GM18873 (cell line): Measurements from ENCODE around the gene POU2F2.

Experiments used
- ATAC-seq: cut with Tn5 transposase; IDR thresholded peaks from one replicate; pipeline ENCODE4 v1.9.1; 2021; ENCODE audit warnings: mild to moderate bottlenecking, moderate library complexity, moderate number of reproducible peaks; ENCODE audit not compliant: unreplicated experiment, low FRiP score

Gene POU2F2

GRCh38 chr19:42129399-42130253 lies 2.6 kb downstream of the POU2F2 start:
- peak; percentile 40 for ATAC-seq

- no peak for ATAC-seq
Measured at GRCh38 chr19:42126574-42126973, 5.7 kb downstream of the POU2F2 start.

GRCh38 chr19:42125536-42125935 lies 6.7 kb downstream of the POU2F2 start:
- ATAC-seq: no peak

- ATAC-seq: no peak
Measured at GRCh38 chr19:42124386-42124901, 7.8 kb downstream of the POU2F2 start.

- ATAC-seq: no peak
Measured at GRCh38 chr19:42123765-42124164, 8.5 kb downstream of the POU2F2 start.

GRCh38 chr19:42122691-42123607 lies 9.3 kb downstream of the POU2F2 start:
- ATAC-seq: no peak

- ATAC-seq: no peak
Measured at GRCh38 chr19:42121656-42122069, 10.6 kb downstream of the POU2F2 start.

- no peak for ATAC-seq
Measured at GRCh38 chr19:42121036-42121621, 11.1 kb downstream of the POU2F2 start.

GRCh38 chr19:42120276-42120980 lies 11.8 kb downstream of the POU2F2 start:
- no peak for ATAC-seq

- ATAC-seq: no peak
Measured at GRCh38 chr19:42117076-42117475, 15.2 kb downstream of the POU2F2 start.

GRCh38 chr19:42116308-42117075 lies 15.8 kb downstream of the POU2F2 start:
- no peak for ATAC-seq

- ATAC-seq: no peak
Measured at GRCh38 chr19:42115705-42116104, 16.5 kb downstream of the POU2F2 start.

GRCh38 chr19:42115219-42115618 lies 17.0 kb downstream of the POU2F2 start:
- ATAC-seq: no peak

GRCh38 chr19:42114412-42114811 lies 17.8 kb downstream of the POU2F2 start:
- peak; percentile 43 for ATAC-seq

GRCh38 chr19:42113641-42114348 lies 18.5 kb downstream of the POU2F2 start:
- peak; percentile 20 for ATAC-seq

- no peak for ATAC-seq
Measured at GRCh38 chr19:42111811-42112210, 20.4 kb downstream of the POU2F2 start.

- ATAC-seq: no peak
Measured at GRCh38 chr19:42111384-42111783, 20.9 kb downstream of the POU2F2 start.

GRCh38 chr19:42110658-42111057 lies 21.6 kb downstream of the POU2F2 start:
- no peak for ATAC-seq

GRCh38 chr19:42109896-42110295 lies 22.4 kb downstream of the POU2F2 start:
- ATAC-seq: no peak
